SU-DHL-6 (cell line): ENCODE measurements around the gene MUC2.

Experiments
- EZH2phosphoT487 ChIP-seq: fragments of 200-600 bp; sonication (generic), shearing (Covaris generic); conservative IDR thresholded peaks from 2 replicates; pipeline ENCODE4 v1.6.1; 2018; ENCODE audit warnings: mild to moderate bottlenecking, antibody characterized with exemption, low read length, moderate library complexity, mixed read lengths
- TF ChIP-seq, protein P1 (sequence below): fragments of 200-600 bp; sonication (generic); IDR thresholded peaks from one replicate; pipeline ENCODE4 v1.5.1; 2017; ENCODE audit warnings: antibody characterized with exemption, mild to moderate bottlenecking, low read length, moderate library complexity; ENCODE audit not compliant: insufficient read depth, poor library complexity, severe bottlenecking

DNA sequence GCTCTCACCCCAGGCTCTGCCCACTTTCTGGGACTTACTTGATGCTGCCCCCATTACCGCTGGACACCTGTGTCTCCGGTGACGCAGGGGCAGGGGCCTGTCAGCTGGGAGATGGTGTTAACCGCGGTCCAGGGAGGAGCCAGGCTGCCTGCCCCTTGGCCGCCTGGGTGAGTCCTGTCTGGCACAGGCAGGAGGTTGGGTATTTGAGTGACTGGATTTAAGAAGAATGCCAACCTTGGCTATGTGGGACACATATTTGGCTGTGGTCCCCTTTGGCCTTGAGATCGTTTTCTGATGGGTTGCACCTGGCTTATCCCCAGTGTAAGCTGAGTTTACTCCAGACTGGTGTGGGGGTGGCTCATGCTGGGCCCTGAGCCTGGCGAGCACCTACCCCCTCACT, 40.7 kb upstream of the MUC2 start:
- TF ChIP-seq, protein P1, sequence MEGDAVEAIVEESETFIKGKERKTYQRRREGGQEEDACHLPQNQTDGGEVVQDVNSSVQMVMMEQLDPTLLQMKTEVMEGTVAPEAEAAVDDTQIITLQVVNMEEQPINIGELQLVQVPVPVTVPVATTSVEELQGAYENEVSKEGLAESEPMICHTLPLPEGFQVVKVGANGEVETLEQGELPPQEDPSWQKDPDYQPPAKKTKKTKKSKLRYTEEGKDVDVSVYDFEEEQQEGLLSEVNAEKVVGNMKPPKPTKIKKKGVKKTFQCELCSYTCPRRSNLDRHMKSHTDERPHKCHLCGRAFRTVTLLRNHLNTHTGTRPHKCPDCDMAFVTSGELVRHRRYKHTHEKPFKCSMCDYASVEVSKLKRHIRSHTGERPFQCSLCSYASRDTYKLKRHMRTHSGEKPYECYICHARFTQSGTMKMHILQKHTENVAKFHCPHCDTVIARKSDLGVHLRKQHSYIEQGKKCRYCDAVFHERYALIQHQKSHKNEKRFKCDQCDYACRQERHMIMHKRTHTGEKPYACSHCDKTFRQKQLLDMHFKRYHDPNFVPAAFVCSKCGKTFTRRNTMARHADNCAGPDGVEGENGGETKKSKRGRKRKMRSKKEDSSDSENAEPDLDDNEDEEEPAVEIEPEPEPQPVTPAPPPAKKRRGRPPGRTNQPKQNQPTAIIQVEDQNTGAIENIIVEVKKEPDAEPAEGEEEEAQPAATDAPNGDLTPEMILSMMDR = no peak
- no peak for TF ChIP-seq EZH2phosphoT487
